HT-29 (cell line): ENCODE measurements around the gene ADORA2A. TPM values are rescaled to one million over a fixed set of nuclear protein-coding genes. Genes with fewer than 3 reads are reported as not detected.
"Not testable (repeated sequence)": the region's sequence is repeated elsewhere in the genome, so short reads cannot be mapped to it uniquely, and the experiment has no call there.

Experiments used
- DNase-seq: peaks from one replicate; pipeline ENCODE4 v3.0.0-alpha.2; 2015; ENCODE audit warnings: low spot score
- total RNA-seq: library from RNA; depleted of rRNA; stranded (reverse); fragments of >200 nt; shearing (Covaris generic); gene quantifications from 2 replicates; pipeline ENCODE4 v1.2.3, GENCODE V29; 2014; rRNA removed

Gene ADORA2A
- total RNA-seq, 1 experiment from 2014 or later, result 0.36 TPM

DNA sequence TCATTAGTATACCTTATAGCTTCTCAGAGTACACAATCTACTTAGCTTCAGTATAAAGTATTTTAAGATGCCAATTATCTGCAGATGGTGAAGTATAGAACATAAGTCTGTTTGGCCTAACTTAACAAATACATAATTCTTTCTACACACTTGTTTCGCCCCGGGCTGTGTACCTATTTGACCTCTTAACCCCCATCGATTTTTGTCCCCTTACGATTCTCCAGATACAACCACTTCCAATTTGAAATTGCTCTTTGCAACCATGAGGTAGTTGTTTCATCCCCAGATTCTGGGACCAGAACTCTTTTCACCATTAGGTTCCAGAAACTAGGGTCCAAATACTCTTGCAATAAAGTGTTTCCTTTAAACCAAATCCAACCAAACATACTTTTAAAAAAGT is 57.8 kb downstream of the ADORA2A start:
- DNase-seq, result no peak

GRCh38 chr22:24485608-24486007 is 58.2 kb downstream of the ADORA2A start:
- no peak for DNase-seq

- DNase-seq, result no peak
These were observed 59.1 kb downstream of the ADORA2A start for GRCh38 chr22:24486501-24486921.

DNA sequence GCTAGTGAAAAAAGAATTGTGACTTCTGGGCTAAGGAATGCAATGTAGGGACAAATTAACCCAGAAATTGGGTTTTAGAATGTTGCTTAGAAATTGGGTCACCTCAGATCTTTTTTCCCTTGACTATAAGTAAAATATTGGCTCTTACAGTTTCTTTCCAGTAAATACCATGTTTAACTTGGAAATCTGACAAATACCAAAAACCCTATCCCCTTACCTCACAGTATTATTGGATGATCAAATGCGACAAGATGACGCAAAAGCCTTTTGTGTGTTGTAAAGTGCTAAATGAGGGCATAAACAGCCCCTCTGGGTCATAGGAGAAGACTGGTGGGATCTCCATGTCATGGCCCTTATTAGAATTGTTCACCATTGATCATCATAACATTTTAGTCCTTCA is 61.6 kb downstream of the ADORA2A start:
- DNase-seq, result no peak

GRCh38 chr22:24489434-24489833 is 62.0 kb downstream of the ADORA2A start:
- DNase-seq, result not testable (repeated sequence)

Other genes starting within 250 kb of the ADORA2A start
- gene SUSD2, start 246.1 kb upstream of the ADORA2A start, total RNA-seq, result 1.1 and 1.2 TPM in 2 replicates
- gene GGT5, start 182.5 kb upstream of the ADORA2A start, total RNA-seq, result 0.10 TPM in 1 of 2 replicates, not detected in the other
- 9.5 and 11.8 TPM in 2 replicates for gene SPECC1L, start 156.8 kb upstream of the ADORA2A start, total RNA-seq
- not detected in 2 replicates for gene UPB1, start 67.7 kb downstream of the ADORA2A start, total RNA-seq
- 178 and 179 TPM in 2 replicates for gene GUCD1, start 127.5 kb downstream of the ADORA2A start, total RNA-seq
- gene SNRPD3, start 128.4 kb downstream of the ADORA2A start, total RNA-seq, result 170 and 171 TPM in 2 replicates
- gene LRRC75B, start 165.5 kb downstream of the ADORA2A start, total RNA-seq, result 11.7 and 13.5 TPM in 2 replicates
- gene GGT1, start 175.6 kb downstream of the ADORA2A start, total RNA-seq, result 15.1 and 27.1 TPM in 2 replicates